Stomach (tissue), 4 donors: ENCODE measurements around the gene ARHGEF25.

Experiments used
- EP300 ChIP-seq: sonication (generic); formaldehyde crosslinking; IDR thresholded peaks from one replicate; pipeline ENCODE4 v1.6.1; 2017; ENCODE audit warnings: antibody characterized with exemption
- POLR2A ChIP-seq, 4 donors: fragments of 450-650 bp; IDR thresholded peaks; one replicate each; pipeline ENCODE4 v1.6.1; 2016; ENCODE audit warnings: antibody characterized with exemption in 4 of 4, control low read depth in 2 of 4, mild to moderate bottlenecking in 1 of 4, moderate library complexity in 1 of 4
- POLR2AphosphoS5 ChIP-seq, 3 donors: sonication (generic); formaldehyde crosslinking; IDR thresholded peaks; one replicate each; pipeline ENCODE4 v1.6.1; 2016; ENCODE audit warnings: antibody characterized with exemption in 3 of 3
- TF ChIP-seq, protein P1 (sequence below), 7 experiments: fragments of 450-650 bp in 4 of 7; fragments of 200-600 bp in 3 of 7; sonication (generic) in 3 of 7; IDR thresholded peaks; one replicate each; pipeline ENCODE4 v1.5.1; 2016 to 2019; ENCODE audit warnings: antibody characterized with exemption in 7 of 7, control low read depth in 2 of 7, mild to moderate bottlenecking in 1 of 7

DNA sequence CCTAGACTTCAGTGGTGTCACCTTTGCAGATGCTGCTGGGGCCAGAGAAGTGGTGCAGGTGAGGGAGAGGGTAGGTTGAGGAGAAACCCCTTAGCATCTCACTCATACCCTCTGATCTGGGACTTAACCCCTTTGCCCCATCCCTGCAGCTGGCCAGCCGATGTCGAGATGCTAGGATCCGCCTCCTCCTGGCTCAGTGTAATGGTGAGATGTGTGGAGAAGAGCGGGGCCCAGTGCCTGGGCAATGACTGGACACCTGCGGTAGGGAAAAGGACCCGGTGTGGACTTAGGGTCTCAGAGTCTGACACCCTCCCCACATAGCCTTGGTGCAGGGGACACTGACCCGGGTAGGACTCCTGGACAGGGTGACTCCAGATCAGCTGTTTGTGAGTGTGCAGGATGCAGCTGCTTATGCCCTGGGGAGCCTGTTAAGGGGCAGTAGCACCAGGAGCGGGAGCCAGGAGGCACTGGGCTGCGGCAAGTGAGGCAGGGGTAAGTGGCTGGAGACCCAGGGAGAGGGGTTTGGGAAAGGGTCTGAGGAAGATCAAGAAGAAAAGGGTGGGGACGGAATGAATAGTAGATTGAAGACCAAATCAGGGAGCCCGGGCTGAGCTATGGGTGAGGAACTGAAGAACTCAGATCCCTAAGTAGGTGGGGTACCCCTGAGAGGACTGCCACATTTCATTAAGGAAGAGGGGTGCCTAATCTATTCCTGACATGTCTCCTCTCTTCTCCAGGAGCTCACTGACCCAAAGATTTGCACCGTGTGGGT lies 14.2 kb downstream of the ARHGEF25 start:
- TF ChIP-seq, protein P1, sequence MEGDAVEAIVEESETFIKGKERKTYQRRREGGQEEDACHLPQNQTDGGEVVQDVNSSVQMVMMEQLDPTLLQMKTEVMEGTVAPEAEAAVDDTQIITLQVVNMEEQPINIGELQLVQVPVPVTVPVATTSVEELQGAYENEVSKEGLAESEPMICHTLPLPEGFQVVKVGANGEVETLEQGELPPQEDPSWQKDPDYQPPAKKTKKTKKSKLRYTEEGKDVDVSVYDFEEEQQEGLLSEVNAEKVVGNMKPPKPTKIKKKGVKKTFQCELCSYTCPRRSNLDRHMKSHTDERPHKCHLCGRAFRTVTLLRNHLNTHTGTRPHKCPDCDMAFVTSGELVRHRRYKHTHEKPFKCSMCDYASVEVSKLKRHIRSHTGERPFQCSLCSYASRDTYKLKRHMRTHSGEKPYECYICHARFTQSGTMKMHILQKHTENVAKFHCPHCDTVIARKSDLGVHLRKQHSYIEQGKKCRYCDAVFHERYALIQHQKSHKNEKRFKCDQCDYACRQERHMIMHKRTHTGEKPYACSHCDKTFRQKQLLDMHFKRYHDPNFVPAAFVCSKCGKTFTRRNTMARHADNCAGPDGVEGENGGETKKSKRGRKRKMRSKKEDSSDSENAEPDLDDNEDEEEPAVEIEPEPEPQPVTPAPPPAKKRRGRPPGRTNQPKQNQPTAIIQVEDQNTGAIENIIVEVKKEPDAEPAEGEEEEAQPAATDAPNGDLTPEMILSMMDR (IDR thresholded peaks at IDR 0.05), result no peak
- TF ChIP-seq POLR2A (IDR thresholded peaks at IDR 0.05) (no peak), POLR2AphosphoS5 (IDR thresholded peaks at IDR 0.05) (no peak), EP300 (no peak)
